Esophagus muscularis mucosa (tissue), 3 donors: Measurements from ENCODE around the gene CGB3.
"Not testable (repeated sequence)": the region's sequence is repeated elsewhere in the genome, so short reads cannot be mapped to it uniquely, and the experiment has no call there.

ENCODE experiments used
- EP300 ChIP-seq: sonication (generic); formaldehyde crosslinking; IDR thresholded peaks from one replicate; pipeline ENCODE4 v1.6.1; 2017; ENCODE audit warnings: antibody characterized with exemption
- TF ChIP-seq, protein P1 (sequence below), 3 experiments: fragments of 200-600 bp in 2 of 3; fragments of 450-650 bp in 1 of 3; sonication (generic) in 2 of 3; IDR thresholded peaks; one replicate each; pipeline ENCODE4 v1.5.1; 2017 to 2019; ENCODE audit warnings: antibody characterized with exemption in 3 of 3, mild to moderate bottlenecking in 2 of 3, moderate library complexity in 1 of 3

DNA sequence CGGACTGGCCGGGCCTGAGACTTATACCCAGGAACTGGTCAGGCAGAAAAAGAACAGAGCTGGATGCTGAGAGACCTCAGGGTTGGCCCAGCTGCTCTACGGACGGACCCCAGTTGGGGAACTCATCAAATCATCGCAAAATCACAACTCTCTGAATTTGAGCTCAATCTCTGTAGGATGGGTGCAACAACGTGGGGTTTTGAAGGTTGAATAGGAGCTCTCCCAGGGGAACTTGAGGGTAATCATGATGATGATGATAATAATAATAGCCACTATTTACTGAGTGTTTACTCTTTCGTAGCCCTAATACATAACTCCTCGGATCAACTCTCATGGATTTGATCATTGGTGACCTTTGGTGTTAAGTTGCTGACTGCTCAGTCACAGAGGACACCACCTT is 6.2 kb upstream of the CGB3 start:
- TF ChIP-seq, protein P1, sequence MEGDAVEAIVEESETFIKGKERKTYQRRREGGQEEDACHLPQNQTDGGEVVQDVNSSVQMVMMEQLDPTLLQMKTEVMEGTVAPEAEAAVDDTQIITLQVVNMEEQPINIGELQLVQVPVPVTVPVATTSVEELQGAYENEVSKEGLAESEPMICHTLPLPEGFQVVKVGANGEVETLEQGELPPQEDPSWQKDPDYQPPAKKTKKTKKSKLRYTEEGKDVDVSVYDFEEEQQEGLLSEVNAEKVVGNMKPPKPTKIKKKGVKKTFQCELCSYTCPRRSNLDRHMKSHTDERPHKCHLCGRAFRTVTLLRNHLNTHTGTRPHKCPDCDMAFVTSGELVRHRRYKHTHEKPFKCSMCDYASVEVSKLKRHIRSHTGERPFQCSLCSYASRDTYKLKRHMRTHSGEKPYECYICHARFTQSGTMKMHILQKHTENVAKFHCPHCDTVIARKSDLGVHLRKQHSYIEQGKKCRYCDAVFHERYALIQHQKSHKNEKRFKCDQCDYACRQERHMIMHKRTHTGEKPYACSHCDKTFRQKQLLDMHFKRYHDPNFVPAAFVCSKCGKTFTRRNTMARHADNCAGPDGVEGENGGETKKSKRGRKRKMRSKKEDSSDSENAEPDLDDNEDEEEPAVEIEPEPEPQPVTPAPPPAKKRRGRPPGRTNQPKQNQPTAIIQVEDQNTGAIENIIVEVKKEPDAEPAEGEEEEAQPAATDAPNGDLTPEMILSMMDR (IDR thresholded peaks at IDR 0.05), result not testable (repeated sequence)
- not testable (repeated sequence) for TF ChIP-seq EP300
